ELR (cell line): ENCODE measurements around the gene MED13L.
"Not testable (repeated sequence)": the region's sequence is repeated elsewhere in the genome, so short reads cannot be mapped to it uniquely, and the experiment has no call there.

Experiments used
- DNase-seq: peaks from one replicate; pipeline ENCODE4 v3.0.0-alpha.2; 2015; ENCODE audit warnings: low read depth

The MED13L gene

DNA sequence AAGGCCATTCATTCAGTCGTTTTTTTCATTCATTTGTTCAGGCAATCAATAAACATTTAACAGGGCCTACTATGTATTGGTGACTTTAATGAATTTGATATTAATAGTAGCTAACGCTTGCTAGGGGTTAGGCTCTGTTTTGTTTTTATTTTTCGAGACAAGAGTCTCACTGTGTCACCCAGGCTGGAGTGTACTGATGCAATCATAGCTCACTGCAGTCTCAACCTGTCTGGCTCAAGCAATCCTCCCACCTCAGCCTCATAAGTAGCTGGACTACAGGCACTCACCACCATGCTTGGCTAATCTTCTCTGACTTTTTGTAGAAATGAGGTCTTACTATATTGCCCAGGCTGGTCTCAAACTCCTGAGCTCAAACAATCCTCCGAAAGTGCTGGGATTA lies 25.6 kb upstream of the MED13L start:
- DNase-seq: no peak

DNA sequence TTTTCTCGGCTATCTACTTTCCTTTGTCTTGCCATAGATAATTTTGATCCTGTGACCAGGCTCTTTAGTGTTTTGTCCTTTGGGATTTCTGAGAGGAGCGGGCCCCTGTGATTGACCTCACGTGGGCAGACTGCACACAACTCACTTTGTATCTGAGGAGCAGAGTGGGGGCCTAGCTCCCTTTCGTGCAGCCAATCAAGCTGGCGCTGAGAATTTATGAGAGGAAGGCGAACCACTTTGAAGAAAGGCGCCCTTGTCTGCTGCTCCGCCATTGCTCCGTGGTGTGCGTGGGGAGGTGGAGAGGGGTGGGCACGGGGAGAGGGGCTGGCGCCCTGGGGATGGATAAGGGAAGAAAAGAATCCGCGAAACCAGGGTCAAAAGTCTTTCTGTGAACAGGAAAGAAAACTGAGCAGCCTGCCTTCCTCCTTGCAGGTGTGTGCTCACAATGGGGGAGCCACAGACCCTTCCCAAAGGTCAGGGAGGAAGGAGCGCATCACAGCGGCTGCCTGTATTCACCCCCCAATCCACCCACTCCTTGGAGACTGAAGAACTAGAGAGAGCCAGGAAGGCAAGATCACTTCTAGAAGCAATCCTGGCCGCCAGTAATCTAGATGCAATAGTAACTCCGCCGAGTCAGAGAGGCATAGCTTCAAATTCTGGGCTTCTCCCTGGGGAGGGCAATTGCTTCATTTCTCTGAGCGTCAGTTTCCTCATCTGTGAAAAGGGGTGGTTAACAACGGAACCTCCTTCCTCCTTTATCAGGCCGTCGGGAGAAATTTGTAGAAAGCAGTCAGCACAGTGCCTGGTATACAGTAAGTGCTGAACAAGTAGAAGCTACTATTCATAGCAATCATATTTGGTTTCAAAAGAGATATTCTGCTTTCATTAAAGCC lies 24.9 kb upstream of the MED13L start:
- DNase-seq: no peak

- no peak for DNase-seq
Measured at GRCh38 chr12:116301621-116302020, 24.1 kb upstream of the MED13L start.

- DNase-seq: no peak
Measured at GRCh38 chr12:116299665-116300328, 22.3 kb upstream of the MED13L start.

GRCh38 chr12:116299064-116299463 lies 21.6 kb upstream of the MED13L start:
- no peak for DNase-seq

- DNase-seq: no peak
Measured at GRCh38 chr12:116298578-116298977, 21.1 kb upstream of the MED13L start.

GRCh38 chr12:116297224-116297834 lies 19.8 kb upstream of the MED13L start:
- no peak for DNase-seq

DNA sequence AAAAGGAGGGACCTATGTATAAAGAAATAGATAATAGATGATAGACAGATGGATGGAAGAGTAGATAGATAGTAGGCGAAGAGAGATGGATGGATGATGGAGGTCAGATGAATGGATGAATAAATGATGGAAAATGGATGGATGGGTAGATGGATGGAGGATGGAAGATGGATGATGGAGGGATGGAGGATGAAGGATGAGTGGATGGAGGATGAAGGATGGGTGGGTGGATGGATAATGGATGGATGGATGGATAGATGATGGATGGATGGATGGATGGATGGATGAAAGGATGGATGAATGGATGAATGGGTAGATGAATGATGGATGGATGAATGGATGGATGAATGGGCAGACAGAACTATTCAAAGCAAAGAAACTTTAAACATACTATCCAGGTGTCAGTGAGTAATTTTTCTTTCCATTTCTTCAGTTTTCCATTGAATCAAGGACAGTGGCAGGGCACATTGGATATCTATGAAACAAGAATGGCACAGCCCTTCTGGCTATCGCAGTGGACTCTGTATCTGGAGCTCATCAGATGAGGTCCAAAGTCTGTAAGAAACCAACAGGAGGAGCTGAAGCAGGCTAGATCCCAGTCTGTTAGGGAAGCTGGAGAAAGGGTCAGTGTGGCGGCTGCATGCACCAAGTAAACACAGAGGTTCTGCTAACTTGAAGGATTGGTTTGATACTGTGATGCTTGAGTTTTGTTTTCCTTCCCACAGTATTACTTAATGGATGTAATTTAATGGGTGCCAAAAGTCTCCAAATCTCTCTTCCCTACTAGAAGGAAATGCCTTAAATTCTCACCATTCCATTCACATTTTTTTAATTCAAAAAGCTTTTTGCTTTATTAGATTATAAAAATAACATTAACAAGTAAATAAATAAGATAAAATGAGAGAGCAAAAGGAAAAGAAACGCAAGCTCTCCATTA lies 18.1 kb upstream of the MED13L start:
- DNase-seq: no peak

- DNase-seq: no peak
Measured at GRCh38 chr12:116294454-116295165, 17.1 kb upstream of the MED13L start.

GRCh38 chr12:116293687-116294453 lies 16.4 kb upstream of the MED13L start:
- no peak for DNase-seq

- no peak for DNase-seq
Measured at GRCh38 chr12:116291218-116291617, 13.7 kb upstream of the MED13L start.

DNA sequence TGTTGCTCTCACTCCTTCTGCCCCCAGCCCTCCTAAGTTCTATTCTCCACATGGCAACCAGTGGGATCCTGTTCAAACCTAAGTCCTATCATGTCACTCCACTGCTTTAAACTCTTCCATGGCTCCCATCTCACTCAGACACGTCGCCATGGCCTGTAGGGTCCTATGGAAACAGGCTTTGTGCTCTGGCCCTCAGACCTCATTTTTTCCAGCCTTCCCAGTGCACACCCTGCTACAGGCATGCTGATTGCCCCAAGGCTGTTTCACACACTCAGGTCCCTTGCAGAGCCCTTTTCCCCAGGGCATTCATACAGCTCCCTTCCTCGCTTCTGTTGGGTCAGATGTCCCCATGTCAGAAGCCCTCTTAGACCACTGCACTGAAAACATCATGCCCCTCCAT lies 11.2 kb upstream of the MED13L start:
- no peak for DNase-seq

GRCh38 chr12:116287842-116288301 lies 10.4 kb upstream of the MED13L start:
- DNase-seq: no peak

- no peak for DNase-seq
Measured at GRCh38 chr12:116284396-116284795, 6.9 kb upstream of the MED13L start.

DNA sequence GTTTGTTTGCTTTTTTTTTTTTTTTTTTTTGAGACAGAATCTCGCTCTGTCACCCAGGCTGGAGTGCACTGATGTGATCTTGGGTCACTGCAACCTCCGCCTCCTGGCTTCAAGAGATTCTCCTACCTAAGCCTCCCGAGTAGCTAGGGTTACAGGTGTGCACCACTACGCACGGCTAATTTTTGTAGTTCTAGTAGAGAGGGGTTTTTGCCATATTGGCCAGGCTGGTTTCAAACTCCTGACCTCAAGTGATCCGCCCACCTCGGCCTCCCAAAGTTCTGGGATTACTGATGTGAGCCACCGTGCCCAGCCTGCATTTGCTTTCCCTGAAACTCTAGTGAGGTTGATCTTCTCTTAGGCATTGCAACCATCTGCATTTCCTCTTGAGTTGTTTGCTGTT lies 6.4 kb upstream of the MED13L start:
- not testable (repeated sequence) for DNase-seq

DNA sequence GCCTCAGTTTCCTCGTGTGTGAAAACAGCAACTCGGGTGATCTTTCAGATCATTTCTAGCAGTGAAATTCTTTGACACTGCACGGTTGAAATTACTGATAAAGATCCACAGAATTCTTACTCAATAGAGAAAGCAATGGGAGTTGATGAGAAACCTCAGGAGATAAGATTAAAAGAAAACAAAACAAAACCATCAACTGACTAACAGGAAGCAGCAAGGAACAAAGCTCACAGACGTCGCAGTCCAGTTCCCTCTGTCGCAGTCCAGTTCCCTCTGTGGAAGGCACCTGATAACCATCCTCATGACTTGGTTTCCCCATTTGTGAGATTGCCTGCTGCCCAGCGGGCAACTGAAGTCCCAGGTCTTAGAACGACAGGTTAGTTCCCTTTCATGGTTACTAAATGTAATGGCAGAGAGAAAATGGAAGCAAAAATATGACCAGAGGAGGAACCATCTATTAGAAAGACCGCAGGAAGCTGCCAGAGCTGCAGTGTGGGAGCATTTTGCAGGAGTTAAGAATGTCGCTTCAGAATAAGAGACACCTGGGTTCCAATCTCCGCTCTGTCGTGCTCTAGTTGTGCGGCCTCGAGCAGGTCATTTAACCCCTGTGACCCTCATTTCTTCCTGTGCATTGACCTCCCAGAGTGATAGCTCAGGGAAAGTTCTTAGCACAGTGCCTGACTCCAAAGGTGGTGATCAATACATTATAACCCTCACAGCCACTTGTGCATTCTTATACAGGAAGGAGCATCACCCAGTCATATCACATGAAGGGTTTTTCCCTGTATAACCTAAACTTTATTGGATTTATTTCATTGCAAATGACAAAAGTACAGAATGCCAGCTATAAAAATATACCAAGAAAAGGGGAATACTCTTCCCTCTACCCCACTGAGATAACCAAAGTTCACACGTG lies 5.1 kb upstream of the MED13L start:
- no peak for DNase-seq

GRCh38 chr12:116280595-116281290 lies 3.2 kb upstream of the MED13L start:
- DNase-seq: no peak

DNA sequence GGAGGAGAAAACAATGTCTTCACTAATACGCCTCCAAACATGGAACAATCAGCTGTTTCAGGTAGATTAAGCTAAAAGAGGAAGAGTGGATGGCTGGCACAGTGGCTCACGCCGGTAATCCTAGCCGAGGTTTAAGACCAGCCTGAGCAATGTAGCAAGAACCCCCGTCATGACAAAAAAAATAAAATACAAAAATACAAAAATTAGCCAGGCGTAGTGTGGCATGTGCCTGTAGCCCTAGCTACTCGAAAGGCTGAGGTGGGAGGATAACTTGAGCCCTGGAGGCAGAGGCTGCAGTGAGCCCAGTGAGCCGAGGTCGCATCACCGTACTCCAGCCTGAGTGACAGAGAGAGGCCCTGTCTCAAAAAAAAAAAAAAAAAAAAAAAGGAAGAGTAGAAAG lies 1.2 kb upstream of the MED13L start:
- DNase-seq: no peak

DNA sequence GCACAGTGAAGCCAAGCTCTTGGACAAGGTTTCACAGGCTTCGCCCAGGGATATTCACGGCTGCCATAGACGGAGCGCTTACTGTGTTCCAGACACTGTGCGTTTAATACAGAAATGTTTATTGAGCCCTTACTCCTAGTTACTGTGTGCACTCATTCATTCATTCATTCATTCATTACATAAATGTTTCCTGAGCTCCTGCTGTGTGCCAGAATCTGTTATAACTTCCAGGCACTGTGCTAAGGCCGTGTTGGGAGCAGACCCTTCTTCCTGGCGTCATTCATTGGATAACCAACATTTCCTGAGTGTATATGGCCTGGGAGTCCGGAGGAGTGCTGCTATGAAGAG lies 760 bp upstream of the MED13L start:
- no peak for DNase-seq
